Endodermal cell (in vitro differentiated cells): ENCODE results near the gene RUNX2. TPM values are rescaled to one million over a fixed set of nuclear protein-coding genes. Genes with fewer than 3 reads are reported as not detected.

Experiments
- DNase-seq: peaks from one replicate; pipeline ENCODE4 v3.0.0-alpha.2; 2017
- H3K27ac ChIP-seq: 2 replicates; pipeline ENCODE4 v1.5.1; 2013; ENCODE audit warnings: mild to moderate bottlenecking, low read depth, low read length, moderate library complexity
- H3K27me3 ChIP-seq: 2 replicates; pipeline ENCODE4 v1.6.1; 2013; ENCODE audit warnings: mild to moderate bottlenecking, low read length, moderate library complexity; ENCODE audit not compliant: insufficient read depth, control insufficient read depth, poor library complexity, severe bottlenecking
- H3K36me3 ChIP-seq: 2 replicates; pipeline ENCODE4 v1.7.0; 2013; ENCODE audit warnings: mild to moderate bottlenecking, low read length, moderate library complexity; ENCODE audit not compliant: control insufficient read depth, insufficient read depth
- H3K4me1 ChIP-seq: one replicate; pipeline ENCODE4 v1.7.0; 2013; ENCODE audit warnings: low read length; ENCODE audit not compliant: control insufficient read depth, insufficient read depth
- H3K4me3 ChIP-seq: 2 replicates; pipeline ENCODE4 v1.5.1; 2013; ENCODE audit warnings: mild to moderate bottlenecking, low read length, moderate library complexity
- H3K9ac ChIP-seq: 2 replicates; pipeline ENCODE4 v1.6.1; 2013; ENCODE audit warnings: mild to moderate bottlenecking, low read length, moderate library complexity; ENCODE audit not compliant: poor library complexity, severe bottlenecking; ENCODE audit errors: extremely low read depth
- H3K9me3 ChIP-seq: 2 replicates; pipeline ENCODE4 v1.6.1; 2013; ENCODE audit warnings: mild to moderate bottlenecking, low read length, moderate library complexity; ENCODE audit not compliant: control insufficient read depth
- H3K27ac Mint-ChIP-seq: 2 replicates; pipeline ENCODE4 v1.8.0; 2020; ENCODE audit warnings: mixed read lengths
- H3K27me3 Mint-ChIP-seq: 2 replicates; pipeline ENCODE4 v1.8.0; 2021; ENCODE audit warnings: mild to moderate bottlenecking, mixed read lengths; ENCODE audit not compliant: insufficient read depth
- H3K36me3 Mint-ChIP-seq: 2 replicates; pipeline ENCODE4 v1.8.0; 2020; ENCODE audit warnings: low read depth, mixed read lengths
- H3K4me1 Mint-ChIP-seq: 2 replicates; pipeline ENCODE4 v1.8.0; 2020; ENCODE audit warnings: mixed read lengths
- H3K4me3 Mint-ChIP-seq: 2 replicates; pipeline ENCODE4 v1.8.0; 2020; ENCODE audit warnings: mild to moderate bottlenecking, moderate library complexity, mixed read lengths
- H3K9me3 Mint-ChIP-seq: 2 replicates; pipeline ENCODE4 v1.8.0; 2020; ENCODE audit warnings: mild to moderate bottlenecking, mixed read lengths
- WGBS, 2 experiments: methylation state at CpG; one replicate each; pipeline versions ENCODE4 v1.1.5 to v1.1.7; 2013; ENCODE audit warnings: missing lambda C conversion rate in 2 of 2, mixed read lengths in 1 of 2; ENCODE audit not compliant: insufficient coverage in 1 of 2, insufficient read length in 1 of 2; 5-methylcytosine and 5-hydroxymethylcytosine counted together
- total RNA-seq, 2 donors: library from RNA; stranded (reverse); fragmentation: NEBNext Ultra II Directional in 1 of 2; extraction: Animal tissue kit (Norgen Biotek cat#: 25700) in 1 of 2; gene quantifications; 2 replicates in 1 of 2; 3 replicates in 1 of 2; pipeline ENCODE4 v1.2.1, GENCODE V29; 2021
- TF ChIP-seq, protein P1 (sequence below): fragments of 200-600 bp; sonication (generic); conservative IDR thresholded peaks from 2 replicates; pipeline ENCODE4 v1.5.0; 2021; ENCODE audit warnings: antibody characterized with exemption, mild to moderate bottlenecking

Gene RUNX2
- total RNA-seq, 2 donors from 2014 or later = 0.18 to 0.26 TPM

DNA sequence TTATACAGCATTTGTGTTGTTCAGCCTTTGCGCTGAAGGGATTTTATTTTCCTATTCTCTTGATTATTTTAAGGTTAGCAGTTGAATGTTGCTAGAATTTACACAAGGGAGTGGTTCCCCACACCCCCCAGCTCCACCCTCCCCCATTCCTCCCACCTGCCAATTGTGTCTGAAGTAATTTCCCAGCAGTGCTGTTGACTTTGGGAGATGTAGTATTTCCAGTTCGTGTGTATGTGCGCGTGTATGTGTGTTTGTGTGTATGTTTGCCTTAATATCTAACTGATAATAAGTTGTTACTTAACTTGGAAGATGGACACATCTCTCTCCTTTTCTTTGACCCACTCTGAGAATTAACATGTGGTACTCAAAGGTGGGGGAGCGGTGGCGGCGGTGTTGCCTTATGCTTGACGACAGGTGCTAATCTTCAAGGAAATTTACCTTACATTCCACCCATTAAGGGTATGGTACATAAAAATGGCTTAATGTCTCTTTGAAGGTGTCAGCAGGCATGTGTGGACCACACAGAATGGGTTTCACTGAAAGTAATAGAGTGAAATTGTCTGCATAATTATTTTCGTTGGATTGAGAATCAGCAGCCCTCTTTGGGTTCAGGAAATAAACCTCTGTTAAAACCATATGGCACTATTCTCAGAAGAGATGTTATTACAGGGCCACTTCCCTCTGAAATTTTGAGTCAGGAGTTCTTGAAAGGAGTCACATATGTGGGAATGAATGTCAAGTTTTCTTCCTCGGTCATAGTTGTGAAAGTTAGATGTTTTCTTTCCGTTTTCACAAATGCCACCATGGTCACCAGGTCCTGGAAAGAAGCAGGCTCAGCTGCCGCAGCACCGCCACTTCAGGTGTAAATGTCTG lies 145.2 kb downstream of the RUNX2 start:
- Mint-ChIP-seq H3K36me3 (no peaks in the 10 kb centered on the region), H3K9me3 (no peaks in the 10 kb centered on the region), H3K4me3 (no peak overlapping the region), H3K27ac (no peak overlapping the region), H3K4me1 (no peaks in the 10 kb centered on the region), H3K27me3 (peaks cover 2% of the 10 kb centered on the region)
- TF ChIP-seq, protein P1, sequence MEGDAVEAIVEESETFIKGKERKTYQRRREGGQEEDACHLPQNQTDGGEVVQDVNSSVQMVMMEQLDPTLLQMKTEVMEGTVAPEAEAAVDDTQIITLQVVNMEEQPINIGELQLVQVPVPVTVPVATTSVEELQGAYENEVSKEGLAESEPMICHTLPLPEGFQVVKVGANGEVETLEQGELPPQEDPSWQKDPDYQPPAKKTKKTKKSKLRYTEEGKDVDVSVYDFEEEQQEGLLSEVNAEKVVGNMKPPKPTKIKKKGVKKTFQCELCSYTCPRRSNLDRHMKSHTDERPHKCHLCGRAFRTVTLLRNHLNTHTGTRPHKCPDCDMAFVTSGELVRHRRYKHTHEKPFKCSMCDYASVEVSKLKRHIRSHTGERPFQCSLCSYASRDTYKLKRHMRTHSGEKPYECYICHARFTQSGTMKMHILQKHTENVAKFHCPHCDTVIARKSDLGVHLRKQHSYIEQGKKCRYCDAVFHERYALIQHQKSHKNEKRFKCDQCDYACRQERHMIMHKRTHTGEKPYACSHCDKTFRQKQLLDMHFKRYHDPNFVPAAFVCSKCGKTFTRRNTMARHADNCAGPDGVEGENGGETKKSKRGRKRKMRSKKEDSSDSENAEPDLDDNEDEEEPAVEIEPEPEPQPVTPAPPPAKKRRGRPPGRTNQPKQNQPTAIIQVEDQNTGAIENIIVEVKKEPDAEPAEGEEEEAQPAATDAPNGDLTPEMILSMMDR = no peak
- no peak overlapping the region for H3K9ac ChIP-seq
- H3K27ac ChIP-seq = no peak overlapping the region
- H3K27me3 ChIP-seq = no peaks in the 10 kb centered on the region
- WGBS, 2 experiments = 90 to 96% methylated on average over 6 to 13 of the region's 13 CpGs
- no peak for DNase-seq
- H3K4me1 ChIP-seq = no peaks in the 10 kb centered on the region
- H3K36me3 ChIP-seq = no peaks in the 10 kb centered on the region
- H3K4me3 ChIP-seq = no peak overlapping the region
- no peaks in the 10 kb centered on the region for H3K9me3 ChIP-seq

DNA sequence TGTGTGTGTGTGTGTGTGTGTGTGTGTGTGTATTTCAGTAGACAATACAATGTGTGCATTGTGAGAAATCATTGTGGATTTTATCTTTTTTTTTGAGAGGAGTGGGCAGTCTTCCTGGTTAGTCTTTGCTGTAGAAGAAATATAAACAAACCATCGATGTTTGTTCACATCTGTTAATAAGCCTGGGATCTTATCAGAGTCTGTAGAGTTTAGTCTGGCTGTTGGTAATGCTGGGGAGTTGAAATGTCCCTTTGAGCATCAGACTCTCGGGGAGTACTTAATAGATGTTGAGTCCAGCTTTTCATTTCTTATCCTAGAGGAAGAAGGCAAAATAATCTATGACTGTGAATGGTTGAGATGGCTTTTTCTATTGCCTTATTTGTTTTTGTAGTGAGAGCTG lies 146.2 kb downstream of the RUNX2 start:
- H3K27ac ChIP-seq = no peak overlapping the region
- WGBS, 2 experiments = 90% methylated on average over 2 of the region's 2 CpGs; no CpG with 5 or more reads in 1 of the 2 experiments
- TF ChIP-seq, protein P1 = no peak

DNA sequence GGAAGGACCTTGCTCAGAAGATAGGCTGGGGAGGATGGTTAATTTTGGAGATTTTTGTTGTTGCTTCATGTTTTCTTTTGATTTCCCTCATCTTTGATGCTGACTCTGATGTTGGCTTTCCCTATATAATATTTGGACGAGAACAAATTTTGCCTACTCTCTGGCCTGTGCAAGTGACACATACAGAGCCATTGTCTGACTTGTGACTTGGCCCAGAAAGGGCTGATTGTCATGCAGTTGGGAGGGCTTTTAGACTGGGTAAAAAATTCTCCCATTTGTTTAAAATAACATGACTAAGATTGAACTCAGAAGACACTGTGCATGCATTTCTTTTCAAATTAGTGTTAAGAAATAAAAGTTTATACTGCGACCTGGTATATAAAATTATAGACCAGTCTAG lies 148.2 kb downstream of the RUNX2 start:
- TF ChIP-seq, protein P1 = no peak
- H3K4me1 ChIP-seq = no peaks in the 10 kb centered on the region
- H3K4me3 Mint-ChIP-seq = no peak overlapping the region
- no peaks in the 10 kb centered on the region for H3K27me3 ChIP-seq
- no peak overlapping the region for H3K9ac ChIP-seq
- peaks cover 2% of the 10 kb centered on the region for H3K27me3 Mint-ChIP-seq
- no peaks in the 10 kb centered on the region for H3K9me3 ChIP-seq
- 81% methylated on average over 1 of the region's 2 CpGs; no CpG with 5 or more reads in 1 of the 2 experiments for WGBS, 2 experiments
- no peak overlapping the region for H3K27ac ChIP-seq
- H3K36me3 ChIP-seq = no peaks in the 10 kb centered on the region
- H3K36me3 Mint-ChIP-seq = no peaks in the 10 kb centered on the region
- DNase-seq = no peak
- H3K4me3 ChIP-seq = no peak overlapping the region
- no peak overlapping the region for H3K27ac Mint-ChIP-seq
- peaks cover 3% of the 10 kb centered on the region for H3K4me1 Mint-ChIP-seq
- H3K9me3 Mint-ChIP-seq = no peaks in the 10 kb centered on the region

More for the DNA sequence above, 146.2 kb downstream of the RUNX2 start:
- H3K4me1 Mint-ChIP-seq = no peaks in the 10 kb centered on the region
- Histone ChIP-seq H3K36me3 (no peaks in the 10 kb centered on the region), H3K4me3 (no peak overlapping the region), H3K4me1 (no peaks in the 10 kb centered on the region), H3K27me3 (no peaks in the 10 kb centered on the region), H3K9me3 (no peaks in the 10 kb centered on the region), H3K9ac (no peak overlapping the region)
- H3K9me3 Mint-ChIP-seq = no peaks in the 10 kb centered on the region
- H3K27me3 Mint-ChIP-seq = peaks cover 2% of the 10 kb centered on the region
- no peaks in the 10 kb centered on the region for H3K36me3 Mint-ChIP-seq
- H3K4me3 Mint-ChIP-seq = no peak overlapping the region
- no peak for DNase-seq
- H3K27ac Mint-ChIP-seq = no peak overlapping the region
